ENCODE measurements around the gene PRKCE. TPM values are rescaled to one million over a fixed set of nuclear protein-coding genes. Genes with fewer than 3 reads are reported as not detected.
A peak's percentile ranks its signal among the peaks of the same experiment; 100 is the strongest.

PRKCE gene
- polyA plus RNA-seq, 1 of the 3 experiments (the other 2 are of a cell fraction), result 16.3 TPM

GRCh38 chr2:45649462-45649857 lies 2.0 kb upstream of the PRKCE start (continued):
- no peak for TF ChIP-seq ZBTB33 (IDR thresholded peaks at IDR 0.05; ENCODE audit: borderline replicate concordance, low read depth)

GRCh38 chr2:45649858-45650811 lies 1.3 kb upstream of the PRKCE start:
- Histone ChIP-seq H3K9me2 (no peaks in the 10 kb centered on the region), H2AFZ (ENCODE audit: low read depth) (peak overlapping the region; percentile 96), H3K4me1 (ENCODE audit: control insufficient read depth in 1 of 2, insufficient read depth in 2 of 2, low read depth in 1 of 2, low read length in 1 of 2) (peaks cover 0 to 30% of the 10 kb centered on the region in 2 experiments; a peak in 2 of 4 replicates), H3K9ac (peak overlapping the region; percentile 81), H3K36me3 (replicated peaks in 1 of 2; ENCODE audit: control insufficient read depth in 1 of 2, insufficient read depth in 2 of 2, low read length in 1 of 2) (no peaks in the 10 kb centered on the region), H3F3A (replicated peaks; ENCODE audit: insufficient read depth) (no peaks in the 10 kb centered on the region), H4K20me1 (ENCODE audit: insufficient read depth) (no peaks in the 10 kb centered on the region), H3K4me3 (ENCODE audit: low read depth in 2 of 2, low read length in 1 of 2) (peak overlapping the region; percentile 87 to 88), H3K4me2 (peak overlapping the region; percentile 95), H3K79me2 (ENCODE audit: insufficient read depth) (peaks cover 35% of the 10 kb centered on the region), H3K27me3 (ENCODE audit: insufficient read depth) (no peaks in the 10 kb centered on the region), H3K27ac (ENCODE audit: low read depth in 2 of 2, low read length in 1 of 2) (peak overlapping the region; percentile 81 to 88), H3K9me3 (no peaks in the 10 kb centered on the region)
- TF ChIP-seq POLR2AphosphoS5 (IDR thresholded peaks at IDR 0.05; ENCODE audit: low read depth, low read length) (0 out of 2 replicates have a peak, but pooled peaks have one; percentile 27), GATA2 (CRISPR knock-in tag; IDR thresholded peaks at IDR 0.05) (no peak), SIN3A (IDR thresholded peaks at IDR 0.05; ENCODE audit: borderline replicate concordance, low read depth, low read length) (peak; percentile 42; the same call in 1 of the 2 replicates), CHD2 (IDR thresholded peaks at IDR 0.05; ENCODE audit: low read length, partially characterized antibody) (peak; percentile 54), RCOR1 (IDR thresholded peaks at IDR 0.05; ENCODE audit: low read length) (no peak), SMC3 (IDR thresholded peaks at IDR 0.05; ENCODE audit: low read depth, low read length) (no peak), USF2 (IDR thresholded peaks at IDR 0.05; ENCODE audit: borderline replicate concordance, low read depth, low read length) (peak; percentile 76), TCF12 (IDR thresholded peaks at IDR 0.05) (peak; percentile 48; the same call in 1 of the 2 replicates), MAX (IDR thresholded peaks at IDR 0.05; ENCODE audit: low read depth) (0 out of 2 replicates have a peak, but pooled peaks have one; percentile 15), FOXJ3 (CRISPR knock-in tag; IDR thresholded peaks at IDR 0.05) (no peak), RXRA (IDR thresholded peaks at IDR 0.05; ENCODE audit: borderline replicate concordance, low read depth) (no peak), TEAD4 (IDR thresholded peaks at IDR 0.05; ENCODE audit: borderline replicate concordance, insufficient read depth) (no peak), USF1 (IDR thresholded peaks at IDR 0.05; ENCODE audit: borderline replicate concordance, low read depth) (peak; percentile 96), FOSL2 (IDR thresholded peaks at IDR 0.05; ENCODE audit: borderline replicate concordance, low read depth) (no peak), MXI1 (IDR thresholded peaks at IDR 0.05; ENCODE audit: low read depth, low read length) (no peak; the same call in 1 of the 2 replicates), IRF3 (IDR thresholded peaks at IDR 0.05; ENCODE audit: low read depth, low read length) (no peak), ELF1 (IDR thresholded peaks at IDR 0.05) (no peak)
- CTCF ChIA-PET, result interaction anchor here (0.6 to 4.9 kb wide), 45 partner anchors 11 to 299 kb away, joined by 3 to 45 read pairs (median 4); partner anchors contain the start of gene SRBD1
- DNase-seq, result peak; percentile 89
- 1% methylated on average over 50 of the region's 66 CpGs for WGBS (ENCODE audit: low lambda C conversion rate)
- POLR2A ChIA-PET, result interaction anchor here (0.6 to 1.3 kb wide), 12 partner anchors 12 to 286 kb away, joined by 3 to 4 read pairs (median 3); no protein-coding TSS in a partner anchor

All from SK-N-SH (cell line).